ENCODE results near the gene RPRD2. TPM values are rescaled to one million over a fixed set of nuclear protein-coding genes. Genes with fewer than 3 reads are reported as not detected.

The RPRD2 gene
- total RNA-seq, 1 experiment from 2014 or later = 29.9 TPM

Other genes starting within 250 kb of the RPRD2 start
- 1.6 and 3.8 TPM in 2 replicates for gene PLEKHO1, start 214.2 kb upstream of the RPRD2 start, total RNA-seq (2014; rRNA removed; shearing (Covaris generic); ENCODE audit: low replicate concordance)
- 43.2 and 77.4 TPM in 2 replicates for gene ANP32E, start 128.0 kb upstream of the RPRD2 start, total RNA-seq (2014; rRNA removed; shearing (Covaris generic); ENCODE audit: low replicate concordance)
- gene CA14, start 106.4 kb upstream of the RPRD2 start, total RNA-seq (2014; rRNA removed; shearing (Covaris generic); ENCODE audit: low replicate concordance) = 0.22 and 0.45 TPM in 2 replicates
- 122 and 130 TPM in 2 replicates for gene APH1A, start 95.1 kb upstream of the RPRD2 start, total RNA-seq (2014; rRNA removed; shearing (Covaris generic); ENCODE audit: low replicate concordance)
- 5.1 and 21.2 TPM in 2 replicates for gene C1orf54, start 91.4 kb upstream of the RPRD2 start, total RNA-seq (2014; rRNA removed; shearing (Covaris generic); ENCODE audit: low replicate concordance)
- 4.1 and 4.9 TPM in 2 replicates for gene CIART, start 81.6 kb upstream of the RPRD2 start, total RNA-seq (2014; rRNA removed; shearing (Covaris generic); ENCODE audit: low replicate concordance)
- 71.0 and 75.0 TPM in 2 replicates for gene MRPS21, start 70.3 kb upstream of the RPRD2 start, total RNA-seq (2014; rRNA removed; shearing (Covaris generic); ENCODE audit: low replicate concordance)
- gene PRPF3, start 42.6 kb upstream of the RPRD2 start, total RNA-seq (2014; rRNA removed; shearing (Covaris generic); ENCODE audit: low replicate concordance) = 50.5 and 51.6 TPM in 2 replicates
- 38.3 and 77.2 TPM in 2 replicates for gene TARS2, start 123.3 kb downstream of the RPRD2 start, total RNA-seq (2014; rRNA removed; shearing (Covaris generic); ENCODE audit: low replicate concordance)
- 2.2 and 7.2 TPM in 2 replicates for gene ECM1, start 144.0 kb downstream of the RPRD2 start, total RNA-seq (2014; rRNA removed; shearing (Covaris generic); ENCODE audit: low replicate concordance)
- gene FALEC, start 151.6 kb downstream of the RPRD2 start, total RNA-seq (2014; rRNA removed; shearing (Covaris generic); ENCODE audit: low replicate concordance) = 0.54 TPM in 1 of 2 replicates, not detected in the other
- not detected in 2 replicates for gene ADAMTSL4, start 185.3 kb downstream of the RPRD2 start, total RNA-seq (2014; rRNA removed; shearing (Covaris generic); ENCODE audit: low replicate concordance)
- gene MCL1, start 215.5 kb downstream of the RPRD2 start, total RNA-seq (2014; rRNA removed; shearing (Covaris generic); ENCODE audit: low replicate concordance) = 141 and 150 TPM in 2 replicates